ENCODE measurements around the gene HK3.

The HK3 gene

DNA sequence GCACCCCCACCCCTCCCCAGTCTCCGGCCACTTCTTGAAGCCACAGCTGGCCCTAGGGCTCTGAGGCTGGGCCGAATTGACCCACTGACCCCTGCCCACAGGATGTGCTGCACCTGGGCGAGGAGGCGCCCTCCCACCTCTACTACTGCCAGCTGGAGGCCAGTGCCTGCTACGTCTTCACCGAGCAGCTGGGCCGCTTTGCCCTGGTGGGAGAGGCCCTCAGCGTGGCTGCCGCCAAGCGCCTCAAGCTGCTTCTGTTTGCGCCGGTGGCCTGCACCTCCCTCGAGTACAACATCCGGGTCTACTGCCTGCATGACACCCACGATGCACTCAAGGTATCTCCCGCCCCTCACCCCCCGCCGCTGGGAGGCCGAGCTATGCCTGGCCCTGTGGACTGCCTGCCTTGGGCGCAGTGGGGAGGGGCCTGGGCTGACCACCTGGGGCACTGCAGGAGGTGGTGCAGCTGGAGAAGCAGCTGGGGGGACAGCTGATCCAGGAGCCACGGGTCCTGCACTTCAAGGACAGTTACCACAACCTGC is 21.3 kb downstream of the HK3 start:
- POLR2A ChIA-PET: no interaction called here
- CTCF ChIA-PET: interaction anchor here (1.0 to 1.5 kb wide), 2 partner anchors 8 to 217 kb away, joined by 3 to 4 read pairs; no protein-coding TSS in a partner anchor
- no peak for TF ChIP-seq TARDBP (IDR thresholded peaks at IDR 0.05)
- no peak for TF ChIP-seq SP1 (IDR thresholded peaks at IDR 0.05)
- no peak for TF ChIP-seq FOXM1 (IDR thresholded peaks at IDR 0.05; ENCODE audit: borderline replicate concordance)
- no peak for TF ChIP-seq SUZ12 (IDR thresholded peaks at IDR 0.05)
- TF ChIP-seq L3MBTL2 (conservative IDR thresholded peaks at IDR 0.05): no peak
- TF ChIP-seq ZNF384 (IDR thresholded peaks at IDR 0.05): no peak
- no peak for TF ChIP-seq CTBP1 (IDR thresholded peaks at IDR 0.05; ENCODE audit: borderline replicate concordance)
- no peak for TF ChIP-seq NFRKB (IDR thresholded peaks at IDR 0.05)
- no peak for TF ChIP-seq BHLHE40 (IDR thresholded peaks at IDR 0.05; ENCODE audit: borderline replicate concordance)
- DNase-seq (ENCODE audit: extremely low spot score): no peak

DNA sequence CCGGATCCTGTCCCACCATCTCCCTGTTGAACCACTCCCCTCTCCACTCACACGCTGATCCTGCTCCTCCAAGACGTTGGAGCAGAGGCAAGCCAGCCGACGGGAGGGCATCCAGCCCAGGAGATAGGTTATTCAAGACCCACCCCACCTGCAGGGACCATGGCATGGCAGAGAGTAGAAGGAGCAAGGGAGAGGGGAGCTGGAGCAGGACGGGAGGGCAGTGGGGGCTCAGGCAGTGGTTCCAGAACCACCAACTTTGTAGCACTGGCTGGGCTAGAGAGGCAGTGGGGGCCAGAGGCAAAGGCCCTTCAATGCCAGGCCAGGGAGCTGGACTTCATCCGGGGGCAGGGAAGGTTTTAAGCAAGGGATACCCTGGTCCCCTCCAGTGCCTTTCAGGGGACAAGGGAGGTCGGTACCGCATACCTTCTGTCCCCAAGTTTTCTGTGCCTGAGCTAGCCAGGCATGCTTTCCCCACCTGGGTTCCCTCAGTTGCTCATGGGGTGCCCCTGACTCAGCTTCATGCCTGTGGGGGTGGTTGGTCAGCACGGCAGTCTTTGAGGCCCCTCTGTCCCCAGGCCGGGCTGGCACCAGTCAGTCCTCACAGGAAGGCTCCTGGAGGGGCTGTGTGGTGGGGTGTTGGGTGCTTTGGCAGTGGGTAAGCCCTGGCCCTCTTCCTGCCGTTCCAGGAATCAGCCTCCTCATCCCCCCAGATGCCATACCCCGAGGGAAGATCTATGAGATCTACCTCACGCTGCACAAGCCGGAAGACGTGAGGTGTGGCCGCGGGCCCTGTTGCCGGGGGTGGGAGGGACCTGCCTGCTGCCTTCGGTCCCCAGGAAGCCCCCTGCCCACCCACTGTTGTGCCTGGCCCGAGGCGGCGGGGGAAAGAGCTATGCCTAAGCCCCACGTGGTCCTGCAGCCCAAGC is 22.4 kb downstream of the HK3 start:
- CTCF ChIA-PET: no interaction called here
- POLR2A ChIA-PET: no interaction called here
- no peak for TF ChIP-seq NFRKB (IDR thresholded peaks at IDR 0.05)
- TF ChIP-seq BHLHE40 (IDR thresholded peaks at IDR 0.05; ENCODE audit: borderline replicate concordance): no peak
- TF ChIP-seq HDGF (IDR thresholded peaks at IDR 0.05; ENCODE audit: borderline replicate concordance): no peak
- no peak for TF ChIP-seq ZNF384 (IDR thresholded peaks at IDR 0.05)
- no peak for TF ChIP-seq ELF4 (IDR thresholded peaks at IDR 0.05)
- TF ChIP-seq FOXK2 (IDR thresholded peaks at IDR 0.05): no peak
- TF ChIP-seq CTBP1 (IDR thresholded peaks at IDR 0.05; ENCODE audit: borderline replicate concordance): no peak
- no peak for TF ChIP-seq SUZ12 (IDR thresholded peaks at IDR 0.05)
- TF ChIP-seq ARNT (IDR thresholded peaks at IDR 0.05): no peak
- TF ChIP-seq L3MBTL2 (conservative IDR thresholded peaks at IDR 0.05): no peak
- TF ChIP-seq FOXM1 (IDR thresholded peaks at IDR 0.05; ENCODE audit: borderline replicate concordance): no peak
- no peak for TF ChIP-seq FOXA1 (IDR thresholded peaks at IDR 0.05)
- DNase-seq (ENCODE audit: extremely low spot score): no peak

DNA sequence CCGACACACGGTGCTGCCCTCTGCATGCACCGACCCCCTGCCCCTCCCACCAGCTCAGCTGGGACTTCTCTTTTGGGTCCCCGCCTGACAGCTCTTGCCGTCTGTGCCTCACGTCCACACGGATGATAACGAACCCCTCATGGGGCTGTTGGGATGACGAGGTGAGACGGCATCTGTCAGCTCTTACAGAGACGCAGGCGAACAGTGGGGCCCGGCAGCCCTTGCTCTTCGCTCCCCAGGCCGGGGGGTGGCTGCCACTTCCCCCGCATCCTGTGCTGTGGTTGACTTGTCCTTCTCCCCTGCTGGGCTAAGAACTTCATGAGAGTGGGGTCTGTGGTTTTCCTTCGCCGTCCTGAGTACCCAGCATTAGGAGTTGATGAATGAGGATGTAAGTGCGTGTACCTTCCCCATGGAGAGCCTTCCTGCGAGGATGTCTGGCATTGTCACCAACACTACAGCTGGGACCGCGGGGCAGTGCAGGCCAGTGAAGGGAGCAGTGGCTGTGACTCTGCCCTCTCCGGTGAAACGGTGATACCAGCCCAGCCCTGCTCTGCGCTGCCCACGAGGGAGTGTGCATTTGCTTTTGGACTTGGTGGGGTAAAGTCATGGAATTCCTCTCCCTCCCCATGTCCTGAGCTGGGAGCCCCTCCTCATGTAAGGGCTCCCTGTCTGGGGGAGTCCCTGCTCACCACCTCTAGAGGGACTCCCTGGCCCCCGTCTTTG is 23.2 kb downstream of the HK3 start:
- no peak for DNase-seq (ENCODE audit: extremely low spot score)
- TF ChIP-seq L3MBTL2 (conservative IDR thresholded peaks at IDR 0.05) (no peak), CTBP1 (IDR thresholded peaks at IDR 0.05; ENCODE audit: borderline replicate concordance) (no peak), LEF1 (IDR thresholded peaks at IDR 0.05; ENCODE audit: borderline replicate concordance) (no peak), NFRKB (IDR thresholded peaks at IDR 0.05) (no peak), TARDBP (IDR thresholded peaks at IDR 0.05) (no peak), SUZ12 (IDR thresholded peaks at IDR 0.05) (no peak), ARNT (IDR thresholded peaks at IDR 0.05) (no peak), BHLHE40 (IDR thresholded peaks at IDR 0.05; ENCODE audit: borderline replicate concordance) (no peak), ELF4 (IDR thresholded peaks at IDR 0.05) (no peak), FOXK2 (IDR thresholded peaks at IDR 0.05) (no peak)
- TF ChIP-seq, protein P1, sequence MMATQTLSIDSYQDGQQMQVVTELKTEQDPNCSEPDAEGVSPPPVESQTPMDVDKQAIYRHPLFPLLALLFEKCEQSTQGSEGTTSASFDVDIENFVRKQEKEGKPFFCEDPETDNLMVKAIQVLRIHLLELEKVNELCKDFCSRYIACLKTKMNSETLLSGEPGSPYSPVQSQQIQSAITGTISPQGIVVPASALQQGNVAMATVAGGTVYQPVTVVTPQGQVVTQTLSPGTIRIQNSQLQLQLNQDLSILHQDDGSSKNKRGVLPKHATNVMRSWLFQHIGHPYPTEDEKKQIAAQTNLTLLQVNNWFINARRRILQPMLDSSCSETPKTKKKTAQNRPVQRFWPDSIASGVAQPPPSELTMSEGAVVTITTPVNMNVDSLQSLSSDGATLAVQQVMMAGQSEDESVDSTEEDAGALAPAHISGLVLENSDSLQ (IDR thresholded peaks at IDR 0.05): no peak
- ChIA-PET CTCF (no interaction called here), POLR2A (no interaction called here)

DNA sequence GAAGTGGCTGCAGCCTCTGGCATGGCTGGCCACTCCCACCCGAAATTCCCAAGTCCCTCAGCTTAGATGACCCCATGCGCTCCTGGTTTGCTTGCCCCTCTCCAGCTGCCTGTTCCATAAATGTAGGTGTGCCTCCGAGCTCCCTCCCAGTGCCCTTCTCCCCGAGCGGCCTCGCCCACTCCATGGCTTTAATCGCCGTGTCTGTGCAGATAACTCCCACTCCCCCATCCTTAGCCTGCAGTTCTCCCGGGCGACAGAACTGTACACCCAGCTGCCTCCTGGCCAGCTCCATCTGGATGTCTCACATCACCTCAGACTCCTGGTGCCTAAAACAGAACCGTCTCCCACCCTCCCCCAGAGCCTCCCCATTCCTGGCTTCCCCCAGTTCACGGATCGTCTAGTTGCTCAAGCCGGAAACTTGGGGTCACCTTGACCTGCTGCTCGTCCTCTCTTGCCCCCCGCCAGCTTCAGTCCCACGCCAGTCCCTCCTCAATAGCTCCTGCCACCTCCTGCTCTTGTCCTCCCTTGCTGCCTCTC is 24.1 kb downstream of the HK3 start:
- DNase-seq (ENCODE audit: extremely low spot score): no peak
- CTCF ChIA-PET: interaction anchor here (0.6 kb wide), 1 partner anchor 335 kb away, joined by 3 read pairs; no protein-coding TSS in a partner anchor
- POLR2A ChIA-PET: no interaction called here
- TF ChIP-seq SUZ12 (IDR thresholded peaks at IDR 0.05): no peak
- TF ChIP-seq ARNT (IDR thresholded peaks at IDR 0.05): no peak
- TF ChIP-seq SP1 (IDR thresholded peaks at IDR 0.05): no peak

DNA sequence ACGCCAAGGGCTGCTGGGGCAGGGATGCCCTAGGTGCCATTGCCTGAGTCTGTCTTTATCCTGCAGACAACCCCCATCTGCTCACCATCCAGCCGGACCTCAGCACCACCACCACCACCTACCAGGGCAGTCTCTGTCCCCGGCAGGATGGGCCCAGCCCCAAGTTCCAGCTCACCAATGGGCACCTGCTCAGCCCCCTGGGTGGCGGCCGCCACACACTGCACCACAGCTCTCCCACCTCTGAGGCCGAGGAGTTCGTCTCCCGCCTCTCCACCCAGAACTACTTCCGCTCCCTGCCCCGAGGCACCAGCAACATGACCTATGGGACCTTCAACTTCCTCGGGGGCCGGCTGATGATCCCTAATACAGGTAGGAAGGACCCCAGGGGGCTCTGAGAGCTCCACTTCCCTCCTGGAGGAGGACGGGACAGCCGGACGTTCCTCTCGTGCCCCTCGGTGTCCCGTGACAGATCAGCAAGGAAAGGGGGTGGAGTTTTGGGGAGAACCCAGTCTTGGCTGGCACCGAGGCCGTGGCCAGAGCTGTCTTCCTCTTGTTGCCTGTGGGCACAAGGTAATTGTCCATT is 24.9 kb downstream of the HK3 start:
- TF ChIP-seq L3MBTL2 (conservative IDR thresholded peaks at IDR 0.05) (no peak), LEF1 (IDR thresholded peaks at IDR 0.05; ENCODE audit: borderline replicate concordance) (no peak), NFRKB (IDR thresholded peaks at IDR 0.05) (no peak), CTBP1 (IDR thresholded peaks at IDR 0.05; ENCODE audit: borderline replicate concordance) (no peak), ARNT (IDR thresholded peaks at IDR 0.05) (no peak)
- TF ChIP-seq, protein P1 (IDR thresholded peaks at IDR 0.05): no peak
- DNase-seq (ENCODE audit: extremely low spot score): no peak
- ChIA-PET CTCF (interaction anchor here (1.7 kb wide), 1 partner anchor 214 kb away, joined by 9 read pairs; no protein-coding TSS in a partner anchor), POLR2A (interaction anchor here (0.8 kb wide), 1 partner anchor 227 kb away, joined by 3 read pairs; the partner anchor contains the start of gene TSPAN17)

All from HEK293T (cell line).